Activated CD8-positive, alpha-beta memory T cell treated with anti-CD3 and anti-CD28 coated beads, Interleukin-2, amount 10 ng/mL, durations not matched to agents 7 days and 5 days (primary cell): ENCODE data around the gene KLF6. TPM values are rescaled to one million over a fixed set of nuclear protein-coding genes. Genes with fewer than 3 reads are reported as not detected.

Source experiments
- ATAC-seq: fragments of 150-1000 bp; cut with Tn5 transposase; one replicate; pipeline ENCODE4 v1.10.0; 2021; ENCODE audit warnings: moderate library complexity
- CTCF ChIA-PET: fragments of 350-600 bp; sonication (Branson Sonifier 250); formaldehyde crosslinking; loops from one replicate; lab custom pipeline; 2021; ENCODE audit warnings: antibody characterized with exemption; lab: Charles Lee
- DNase-seq: peaks from one replicate; pipeline ENCODE4 v3.0.0-alpha.2; 2020
- H3K27ac Mint-ChIP-seq: one replicate; pipeline ENCODE4 v1.8.0; 2021; ENCODE audit warnings: mild to moderate bottlenecking, mixed read lengths
- H3K27me3 Mint-ChIP-seq: one replicate; pipeline ENCODE4 v1.8.0; 2021; ENCODE audit warnings: mixed read lengths
- H3K36me3 Mint-ChIP-seq: one replicate; pipeline ENCODE4 v1.8.0; 2021; ENCODE audit warnings: mild to moderate bottlenecking, mixed read lengths
- H3K4me1 Mint-ChIP-seq: one replicate; pipeline ENCODE4 v1.8.0; 2021; ENCODE audit warnings: mixed read lengths
- H3K4me3 Mint-ChIP-seq: one replicate; pipeline ENCODE4 v1.8.0; 2021; ENCODE audit warnings: mild to moderate bottlenecking, moderate library complexity, mixed read lengths
- H3K9me3 Mint-ChIP-seq: one replicate; pipeline ENCODE4 v1.8.0; 2022; ENCODE audit warnings: low read depth, mixed read lengths
- total RNA-seq, 2 experiments: library from RNA; stranded (reverse); gene quantifications; one replicate each; pipeline ENCODE4 v1.2.3, GENCODE V29; 2021

KLF6 gene
- total RNA-seq, 2 experiments from 2014 or later, result 149 to 208 TPM

GRCh38 chr10:3791974-3792633 lies 7.1 kb upstream of the KLF6 start:
- DNase-seq (no peak), ATAC-seq (no peak)
- CTCF ChIA-PET, result no interaction called here
- Mint-ChIP-seq H3K4me1 (no peaks in the 10 kb centered on the region), H3K27ac (no peak overlapping the region), H3K4me3 (no peak overlapping the region), H3K9me3 (peaks cover 20% of the 10 kb centered on the region), H3K36me3 (peaks cover 25% of the 10 kb centered on the region), H3K27me3 (no peaks in the 10 kb centered on the region)

GRCh38 chr10:3790858-3791257 lies 5.8 kb upstream of the KLF6 start:
- H3K9me3 Mint-ChIP-seq, result peaks cover 17% of the 10 kb centered on the region
- peaks cover 24% of the 10 kb centered on the region for H3K36me3 Mint-ChIP-seq
- ATAC-seq (no peak), DNase-seq (no peak)
- H3K4me1 Mint-ChIP-seq, result peaks cover 8% of the 10 kb centered on the region
- H3K27me3 Mint-ChIP-seq, result no peaks in the 10 kb centered on the region
- H3K4me3 Mint-ChIP-seq, result no peak overlapping the region
- no peak overlapping the region for H3K27ac Mint-ChIP-seq
- CTCF ChIA-PET, result interaction anchor here (2.0 kb wide), 1 partner anchor 10 kb away, joined by 5 read pairs; no protein-coding TSS in a partner anchor

- no peak for ATAC-seq
Observed at GRCh38 chr10:3790272-3790671, 5.3 kb upstream of the KLF6 start.

GRCh38 chr10:3789621-3790020 lies 4.6 kb upstream of the KLF6 start:
- H3K36me3 Mint-ChIP-seq, result peaks cover 24% of the 10 kb centered on the region

More at GRCh38 chr10:3790272-3790671, 5.3 kb upstream of the KLF6 start:
- Mint-ChIP-seq H3K9me3 (peaks cover 17% of the 10 kb centered on the region), H3K4me3 (no peak overlapping the region), H3K4me1 (peaks cover 8% of the 10 kb centered on the region), H3K27ac (no peak overlapping the region), H3K36me3 (peaks cover 24% of the 10 kb centered on the region), H3K27me3 (no peaks in the 10 kb centered on the region)
- no peak for DNase-seq
- CTCF ChIA-PET, result interaction anchor here (2.0 kb wide), 1 partner anchor 11 kb away, joined by 5 read pairs; no protein-coding TSS in a partner anchor

GRCh38 chr10:3787816-3788215 lies 2.8 kb upstream of the KLF6 start:
- CTCF ChIA-PET, result no interaction called here
- ATAC-seq, result no peak
- H3K9me3 Mint-ChIP-seq, result peaks cover 13% of the 10 kb centered on the region

More at GRCh38 chr10:3789621-3790020, 4.6 kb upstream of the KLF6 start:
- Mint-ChIP-seq H3K4me3 (no peak overlapping the region), H3K9me3 (peaks cover 17% of the 10 kb centered on the region), H3K27ac (no peak overlapping the region), H3K4me1 (peaks cover 8% of the 10 kb centered on the region), H3K27me3 (no peaks in the 10 kb centered on the region)
- ATAC-seq (no peak), DNase-seq (no peak)
- CTCF ChIA-PET, result interaction anchor here (2.0 kb wide), 1 partner anchor 12 kb away, joined by 5 read pairs; no protein-coding TSS in a partner anchor

GRCh38 chr10:3787016-3787400 lies 2.0 kb upstream of the KLF6 start:
- Mint-ChIP-seq H3K9me3 (peaks cover 7% of the 10 kb centered on the region), H3K36me3 (peaks cover 39% of the 10 kb centered on the region), H3K27me3 (no peaks in the 10 kb centered on the region), H3K4me3 (no peak overlapping the region), H3K27ac (no peak overlapping the region), H3K4me1 (peaks cover 9% of the 10 kb centered on the region)
- no peak for DNase-seq
- ATAC-seq, result no peak
- CTCF ChIA-PET, result no interaction called here

More at GRCh38 chr10:3787816-3788215, 2.8 kb upstream of the KLF6 start:
- DNase-seq, result no peak
- peaks cover 8% of the 10 kb centered on the region for H3K4me1 Mint-ChIP-seq
- H3K27ac Mint-ChIP-seq, result no peak overlapping the region
- H3K4me3 Mint-ChIP-seq, result no peak overlapping the region
- H3K36me3 Mint-ChIP-seq, result peaks cover 32% of the 10 kb centered on the region
- H3K27me3 Mint-ChIP-seq, result no peaks in the 10 kb centered on the region

GRCh38 chr10:3786295-3787015 lies 1.4 kb upstream of the KLF6 start:
- peak; percentile 62 for DNase-seq
- Mint-ChIP-seq H3K27me3 (no peaks in the 10 kb centered on the region), H3K27ac (peak overlapping the region; percentile 95), H3K36me3 (peaks cover 45% of the 10 kb centered on the region), H3K4me3 (peak overlapping the region; percentile 93), H3K9me3 (peaks cover 7% of the 10 kb centered on the region), H3K4me1 (peaks cover 14% of the 10 kb centered on the region)
- CTCF ChIA-PET, result interaction anchor here (1.6 to 5.1 kb wide), 3 partner anchors 9 to 174 kb away, joined by 5 to 57 read pairs (median 9); no protein-coding TSS in a partner anchor
- no peak for ATAC-seq

GRCh38 chr10:3785851-3786271 lies 852 bp upstream of the KLF6 start:
- peak overlapping the region; percentile 95 for H3K27ac Mint-ChIP-seq
- H3K36me3 Mint-ChIP-seq, result peaks cover 50% of the 10 kb centered on the region
- ATAC-seq (peak; percentile 5), DNase-seq (peak; percentile 61)
- H3K4me1 Mint-ChIP-seq, result peaks cover 18% of the 10 kb centered on the region
- peaks cover 7% of the 10 kb centered on the region for H3K9me3 Mint-ChIP-seq
- no peaks in the 10 kb centered on the region for H3K27me3 Mint-ChIP-seq
- CTCF ChIA-PET, result interaction anchor here (1.1 to 5.1 kb wide), 9 partner anchors 9 to 174 kb away, joined by 3 to 57 read pairs (median 5); no protein-coding TSS in a partner anchor
- H3K4me3 Mint-ChIP-seq, result peak overlapping the region; percentile 93

GRCh38 chr10:3785251-3785850 lies 342 bp upstream of the KLF6 start:
- H3K36me3 Mint-ChIP-seq, result peaks cover 53% of the 10 kb centered on the region
- peak overlapping the region; percentile 99 for H3K27ac Mint-ChIP-seq
- peaks cover 7% of the 10 kb centered on the region for H3K9me3 Mint-ChIP-seq
- DNase-seq (peak; percentile 99), ATAC-seq (peak; percentile 73)
- no peaks in the 10 kb centered on the region for H3K27me3 Mint-ChIP-seq
- H3K4me1 Mint-ChIP-seq, result peaks cover 24% of the 10 kb centered on the region
- peak overlapping the region; percentile 93 for H3K4me3 Mint-ChIP-seq
- CTCF ChIA-PET, result interaction anchor here (0.8 to 5.1 kb wide), 16 partner anchors 10 to 982 kb away, joined by 3 to 57 read pairs (median 4); no protein-coding TSS in a partner anchor

GRCh38 chr10:3783682-3784432 lies 1.2 kb downstream of the KLF6 start:
- H3K4me1 Mint-ChIP-seq, result peaks cover 38% of the 10 kb centered on the region
- peak overlapping the region; percentile 93 for H3K4me3 Mint-ChIP-seq
- H3K9me3 Mint-ChIP-seq, result no peaks in the 10 kb centered on the region
- CTCF ChIA-PET, result interaction anchor here (1.0 to 5.1 kb wide), 9 partner anchors 17 to 983 kb away, joined by 3 to 57 read pairs (median 3); no protein-coding TSS in a partner anchor
- no peaks in the 10 kb centered on the region for H3K27me3 Mint-ChIP-seq
- no peak for ATAC-seq
- DNase-seq, result no peak
- peaks cover 58% of the 10 kb centered on the region for H3K36me3 Mint-ChIP-seq
- H3K27ac Mint-ChIP-seq, result peak overlapping the region; percentile 99

GRCh38 chr10:3783316-3783681 lies 1.7 kb downstream of the KLF6 start:
- H3K36me3 Mint-ChIP-seq, result peaks cover 63% of the 10 kb centered on the region
- H3K9me3 Mint-ChIP-seq, result no peaks in the 10 kb centered on the region
- DNase-seq, result peak; percentile 86
- CTCF ChIA-PET, result interaction anchor here (0.9 to 5.1 kb wide), 8 partner anchors 18 to 586 kb away, joined by 3 to 57 read pairs (median 6); no protein-coding TSS in a partner anchor
- peak overlapping the region; percentile 93 for H3K4me3 Mint-ChIP-seq
- ATAC-seq, result peak; percentile 10
- peaks cover 44% of the 10 kb centered on the region for H3K4me1 Mint-ChIP-seq
- H3K27ac Mint-ChIP-seq, result peak overlapping the region; percentile 99
- H3K27me3 Mint-ChIP-seq, result no peaks in the 10 kb centered on the region

GRCh38 chr10:3782451-3783315 lies 2.3 kb downstream of the KLF6 start:
- Mint-ChIP-seq H3K4me3 (peak overlapping the region; percentile 93), H3K4me1 (peaks cover 50% of the 10 kb centered on the region), H3K9me3 (no peaks in the 10 kb centered on the region), H3K27me3 (no peaks in the 10 kb centered on the region), H3K27ac (peak overlapping the region; percentile 99), H3K36me3 (peaks cover 69% of the 10 kb centered on the region)
- DNase-seq (peak; percentile 81), ATAC-seq (peak; percentile 12)
- CTCF ChIA-PET, result interaction anchor here (0.7 to 5.1 kb wide), 15 partner anchors 19 to 585 kb away, joined by 3 to 57 read pairs (median 4); no protein-coding TSS in a partner anchor
